ENCODE results near the gene SLC44A1.

DNA sequence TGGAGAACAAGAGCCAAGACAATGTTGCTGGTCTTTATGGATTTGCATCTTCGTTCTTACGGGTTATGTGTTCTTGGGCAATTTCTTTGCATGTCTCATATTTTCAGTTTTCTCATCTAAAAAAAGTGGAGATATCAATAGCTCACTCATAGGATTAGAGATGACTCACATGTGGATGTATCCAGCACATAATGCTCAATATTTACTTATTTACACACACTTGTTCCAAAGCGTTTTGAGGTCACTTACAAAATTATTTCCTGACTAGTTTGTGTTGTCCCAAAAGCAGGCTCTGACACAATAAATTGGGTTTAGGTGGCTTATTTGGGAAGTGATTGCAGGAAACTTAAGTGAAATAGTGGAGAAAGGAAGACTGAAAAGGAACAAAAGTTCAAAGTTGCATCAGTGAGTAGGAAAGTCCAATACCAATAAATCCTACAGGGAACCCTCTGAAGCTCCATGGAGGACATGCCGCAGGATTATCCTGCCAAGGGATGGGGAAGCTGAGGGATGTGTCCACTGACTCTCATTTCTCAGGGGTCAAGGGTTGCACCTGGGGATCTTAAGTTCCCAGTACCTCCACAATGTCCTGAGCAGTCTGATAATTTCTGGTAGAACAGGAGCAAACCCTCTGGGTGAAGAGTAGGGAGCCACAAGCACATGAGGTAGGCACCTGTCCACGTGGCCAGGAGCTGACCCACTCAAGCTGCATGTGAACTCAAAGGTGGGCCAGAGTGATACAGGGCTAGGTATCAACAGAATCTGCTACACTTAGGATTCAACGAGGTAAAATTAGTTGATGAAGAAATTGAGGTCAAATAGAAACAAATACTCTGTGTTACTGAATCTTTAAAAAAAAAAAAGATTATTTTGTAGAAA, 37.4 kb upstream of the SLC44A1 start:
- TF ChIP-seq SP1 (IDR thresholded peaks at IDR 0.05): no peak
- no peak for TF ChIP-seq BHLHE40 (IDR thresholded peaks at IDR 0.05; ENCODE audit: borderline replicate concordance)
- TF ChIP-seq FOXM1 (IDR thresholded peaks at IDR 0.05; ENCODE audit: borderline replicate concordance): no peak
- TF ChIP-seq ARNT (IDR thresholded peaks at IDR 0.05): no peak
- TF ChIP-seq SUZ12 (IDR thresholded peaks at IDR 0.05): no peak
- no peak for TF ChIP-seq FOXK2 (IDR thresholded peaks at IDR 0.05)
